ENCODE measurements around the gene SIGLEC7. TPM values are rescaled to one million over a fixed set of nuclear protein-coding genes. Genes with fewer than 3 reads are reported as not detected.
"Not testable (repeated sequence)": the region's sequence is repeated elsewhere in the genome, so short reads cannot be mapped to it uniquely, and the experiment has no call there.

Gene SIGLEC7
- total RNA-seq, 1 donor from 2014 or later = not detected

DNA sequence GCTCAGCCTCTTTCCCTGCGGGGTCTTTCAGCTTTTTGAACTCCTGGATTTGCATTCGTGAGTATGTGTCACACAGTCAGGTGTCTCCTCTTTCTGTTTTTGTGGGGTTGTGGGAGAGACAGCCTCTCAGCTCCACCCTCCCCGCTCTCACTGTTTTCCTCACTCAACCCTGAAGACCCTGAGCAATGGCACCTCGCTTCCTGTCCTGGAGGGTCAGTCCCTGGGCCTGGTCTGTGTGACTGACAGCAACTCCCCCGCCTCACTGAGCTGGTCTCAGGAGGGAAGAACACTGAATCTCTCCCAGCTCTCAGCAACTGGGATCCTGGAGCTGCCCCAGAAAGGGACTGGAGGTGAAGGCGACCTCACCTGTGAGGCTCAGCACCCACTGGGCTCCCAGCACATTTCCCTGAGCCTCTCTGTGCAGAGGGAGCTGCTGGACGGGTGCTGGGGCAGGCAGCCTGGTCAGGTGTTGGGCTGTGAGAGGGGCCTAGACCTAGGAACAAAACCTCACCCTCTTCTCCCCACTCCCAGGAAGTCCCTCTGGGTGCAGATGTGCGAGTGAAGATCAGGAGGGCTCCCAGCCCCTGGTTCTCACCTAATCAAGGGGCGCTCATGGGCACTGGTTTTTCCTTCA lies 4.2 kb upstream of the SIGLEC7 start:
- H3K27me3 Mint-ChIP-seq = peaks cover 17% of the 10 kb centered on the region
- no peak overlapping the region for H3K27ac Mint-ChIP-seq
- peaks cover 9% of the 10 kb centered on the region for H3K4me1 Mint-ChIP-seq
- no peaks in the 10 kb centered on the region for H3K36me3 Mint-ChIP-seq (ENCODE audit: low read depth)
- H3K4me3 Mint-ChIP-seq = no peak overlapping the region
- peaks cover 5% of the 10 kb centered on the region for H3K9me3 Mint-ChIP-seq
- no peak for DNase-seq
- intact Hi-C loops (cut with micrococcal nuclease) = no loop called here

DNA sequence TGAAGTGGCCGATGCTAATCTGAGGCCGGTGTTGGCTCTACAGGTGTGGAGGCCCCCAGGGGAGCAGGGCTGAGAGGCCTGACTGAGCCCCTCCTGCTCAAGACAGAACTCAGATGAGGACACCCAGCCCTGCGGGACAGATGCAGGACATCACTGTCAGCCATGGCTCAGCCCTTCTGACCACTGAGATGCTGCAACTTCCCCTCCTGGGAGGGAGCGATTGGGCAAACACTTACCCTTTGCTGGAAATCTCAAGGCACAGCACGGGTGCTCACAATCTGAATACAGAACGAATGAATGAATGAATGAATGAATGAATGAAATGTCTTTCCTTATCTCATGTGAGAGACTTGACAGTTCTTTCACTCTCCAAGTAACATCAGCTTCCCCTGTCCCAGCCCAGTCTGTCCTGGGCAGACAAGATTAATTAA lies 3.5 kb upstream of the SIGLEC7 start:
- Mint-ChIP-seq H3K36me3 (ENCODE audit: low read depth) (no peaks in the 10 kb centered on the region), H3K9me3 (peaks cover 5% of the 10 kb centered on the region), H3K27me3 (peaks cover 17% of the 10 kb centered on the region), H3K4me1 (peaks cover 9% of the 10 kb centered on the region), H3K27ac (no peak overlapping the region), H3K4me3 (no peak overlapping the region)
- no peak for DNase-seq
- intact Hi-C loops (cut with micrococcal nuclease) = no loop called here

DNA sequence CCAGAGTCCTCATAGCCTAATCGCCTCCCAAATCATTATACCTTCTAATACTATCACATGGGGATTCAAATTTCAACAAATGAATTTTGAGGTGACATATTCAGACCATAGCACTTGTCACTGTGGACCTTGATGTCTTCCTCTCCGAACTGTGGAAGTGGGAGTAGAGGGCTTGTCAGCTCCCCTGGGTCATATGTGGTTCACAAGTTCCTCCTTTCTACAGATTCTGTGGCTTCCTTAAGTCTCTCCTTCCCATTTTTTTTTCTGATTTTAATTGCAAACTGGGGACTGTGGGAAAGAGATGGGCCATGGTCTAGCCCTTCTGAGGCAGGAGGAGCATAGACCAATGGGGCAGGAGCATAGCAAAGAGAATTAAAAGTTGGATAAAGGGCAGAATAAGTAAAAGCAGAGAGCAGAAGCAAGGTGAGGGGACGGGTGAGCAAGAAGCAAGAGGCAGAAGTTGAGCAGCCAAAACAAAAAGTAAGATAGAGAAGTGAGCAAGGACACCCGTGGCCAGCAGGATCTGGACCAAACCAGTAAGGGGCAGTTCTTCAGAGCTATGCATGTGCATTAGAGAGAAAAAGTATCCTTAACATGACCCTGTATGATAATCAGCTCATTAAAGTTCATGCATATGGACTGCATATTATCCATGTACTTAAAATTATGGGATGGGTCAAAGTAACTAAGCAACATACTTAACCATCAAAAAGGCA lies 2.6 kb upstream of the SIGLEC7 start:
- Mint-ChIP-seq H3K27ac (no peak overlapping the region), H3K4me3 (no peak overlapping the region), H3K4me1 (peaks cover 9% of the 10 kb centered on the region), H3K27me3 (peaks cover 17% of the 10 kb centered on the region), H3K36me3 (ENCODE audit: low read depth) (no peaks in the 10 kb centered on the region), H3K9me3 (peaks cover 5% of the 10 kb centered on the region)
- intact Hi-C loops (cut with micrococcal nuclease) = no loop called here
- no peak for DNase-seq

DNA sequence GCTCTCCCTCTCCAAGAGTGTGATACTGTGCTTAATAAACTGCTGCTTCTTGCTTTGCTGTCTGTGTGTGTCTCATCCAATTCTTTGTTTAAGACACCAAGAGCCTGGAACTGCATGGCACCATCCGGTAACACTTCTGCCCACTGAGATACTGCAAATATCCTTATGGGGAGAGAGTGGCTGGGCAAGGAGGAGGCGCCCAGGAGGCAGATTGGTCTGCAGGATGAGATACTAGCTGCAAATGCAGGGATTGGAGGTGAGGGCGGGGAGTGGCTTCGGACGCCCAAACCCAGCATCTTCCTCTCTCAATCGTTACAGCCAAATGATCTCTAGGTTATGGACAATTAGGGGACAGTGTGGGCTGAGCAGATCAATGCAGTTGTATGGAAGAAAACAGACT lies 1.7 kb upstream of the SIGLEC7 start:
- no peaks in the 10 kb centered on the region for H3K9me3 Mint-ChIP-seq
- no peak for DNase-seq
- no peaks in the 10 kb centered on the region for H3K36me3 Mint-ChIP-seq (ENCODE audit: low read depth)
- intact Hi-C loops (cut with micrococcal nuclease) = no loop called here
- H3K4me3 Mint-ChIP-seq = no peak overlapping the region
- no peak overlapping the region for H3K27ac Mint-ChIP-seq
- peaks cover 9% of the 10 kb centered on the region for H3K4me1 Mint-ChIP-seq
- H3K27me3 Mint-ChIP-seq = peaks cover 17% of the 10 kb centered on the region

DNA sequence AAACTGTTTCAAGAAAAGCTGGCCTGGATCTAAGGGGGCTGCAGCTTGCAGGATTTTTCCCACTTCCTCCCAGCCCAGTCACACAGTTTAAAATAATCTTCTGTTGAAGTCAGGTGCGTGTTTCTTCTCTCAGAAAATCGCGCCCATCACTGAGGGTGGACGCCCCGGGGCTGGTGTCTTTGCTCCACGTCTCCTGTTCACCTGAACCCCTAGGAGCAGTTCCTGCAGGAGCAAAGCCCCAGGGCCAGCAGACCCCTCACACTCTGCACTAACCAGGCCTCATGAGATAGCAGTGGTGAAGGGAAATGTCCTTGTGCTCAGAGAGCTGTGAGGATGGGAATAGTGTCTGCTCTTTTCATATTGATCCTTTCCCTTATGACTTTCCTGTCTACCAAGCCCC lies 920 bp upstream of the SIGLEC7 start:
- Mint-ChIP-seq H3K9me3 (no peaks in the 10 kb centered on the region), H3K4me3 (no peak overlapping the region), H3K4me1 (peaks cover 9% of the 10 kb centered on the region), H3K27ac (no peak overlapping the region), H3K36me3 (ENCODE audit: low read depth) (no peaks in the 10 kb centered on the region), H3K27me3 (peaks cover 17% of the 10 kb centered on the region)
- intact Hi-C loops (cut with micrococcal nuclease) = no loop called here
- no peak for DNase-seq

DNA sequence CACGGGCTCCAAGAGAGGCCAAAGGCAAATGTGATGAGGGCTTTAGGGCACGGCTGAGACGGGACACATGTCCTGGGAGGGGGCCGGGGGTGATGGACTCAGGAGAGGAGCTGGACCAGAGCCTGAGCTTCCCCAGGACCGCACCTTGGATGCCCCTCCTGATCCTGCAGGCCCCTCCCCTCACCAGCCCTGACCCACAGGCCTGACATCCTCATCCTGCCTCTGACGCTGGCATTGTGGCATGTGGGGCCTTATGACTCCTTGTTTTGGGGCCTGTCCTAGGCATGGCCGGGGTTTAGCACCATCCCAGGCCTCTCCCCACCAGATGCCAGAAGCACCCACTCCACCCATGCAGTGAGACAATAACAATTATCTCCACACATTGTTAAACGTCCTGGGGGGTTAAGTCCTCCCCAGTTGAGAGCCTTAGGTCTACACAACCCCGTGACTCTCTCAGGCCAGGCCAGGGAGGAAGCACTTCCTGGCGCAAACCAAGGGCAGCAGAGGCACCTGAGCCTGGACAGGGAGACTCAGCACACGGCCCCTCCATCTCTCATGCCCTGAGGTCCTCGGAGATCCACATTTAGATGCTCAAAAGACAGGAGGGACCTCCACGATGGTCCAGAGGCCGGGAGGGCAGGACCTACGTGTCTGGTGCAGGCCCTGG lies 841 bp downstream of the SIGLEC7 start:
- H3K9me3 Mint-ChIP-seq; H3K4me1 Mint-ChIP-seq; H3K4me3 Mint-ChIP-seq; H3K36me3 Mint-ChIP-seq (ENCODE audit: low read depth); intact Hi-C loops (cut with micrococcal nuclease); H3K27ac Mint-ChIP-seq; DNase-seq: not testable (repeated sequence)
- H3K27me3 Mint-ChIP-seq = peaks cover 19% of the 10 kb centered on the region

DNA sequence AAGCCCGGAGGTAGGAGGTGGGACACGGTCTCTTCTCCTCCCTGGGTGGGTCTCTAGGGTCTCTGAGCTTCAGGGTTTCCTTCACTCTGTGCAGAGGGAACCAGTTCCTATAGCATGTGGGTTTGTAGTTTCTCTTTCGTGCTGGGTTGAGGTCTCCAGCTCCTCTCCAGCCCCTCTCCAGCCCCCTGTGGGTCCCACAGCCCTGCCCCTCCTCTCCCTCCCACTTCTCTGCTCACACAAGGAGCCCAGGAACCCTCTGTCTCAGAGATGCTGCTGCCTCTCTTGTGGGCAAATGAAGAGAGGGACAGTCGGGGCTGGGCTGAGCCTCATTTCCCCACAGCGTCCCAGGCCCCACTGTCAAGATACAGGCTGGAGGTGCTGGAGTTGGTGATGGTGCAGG lies 1.4 kb downstream of the SIGLEC7 start:
- no peaks in the 10 kb centered on the region for H3K9me3 Mint-ChIP-seq
- no peak overlapping the region for H3K4me3 Mint-ChIP-seq
- peaks cover 21% of the 10 kb centered on the region for H3K27me3 Mint-ChIP-seq
- no peak for DNase-seq
- H3K4me1 Mint-ChIP-seq = no peaks in the 10 kb centered on the region
- H3K27ac Mint-ChIP-seq = no peak overlapping the region
- H3K36me3 Mint-ChIP-seq (ENCODE audit: low read depth) = no peaks in the 10 kb centered on the region
- intact Hi-C loops (cut with micrococcal nuclease) = no loop called here

DNA sequence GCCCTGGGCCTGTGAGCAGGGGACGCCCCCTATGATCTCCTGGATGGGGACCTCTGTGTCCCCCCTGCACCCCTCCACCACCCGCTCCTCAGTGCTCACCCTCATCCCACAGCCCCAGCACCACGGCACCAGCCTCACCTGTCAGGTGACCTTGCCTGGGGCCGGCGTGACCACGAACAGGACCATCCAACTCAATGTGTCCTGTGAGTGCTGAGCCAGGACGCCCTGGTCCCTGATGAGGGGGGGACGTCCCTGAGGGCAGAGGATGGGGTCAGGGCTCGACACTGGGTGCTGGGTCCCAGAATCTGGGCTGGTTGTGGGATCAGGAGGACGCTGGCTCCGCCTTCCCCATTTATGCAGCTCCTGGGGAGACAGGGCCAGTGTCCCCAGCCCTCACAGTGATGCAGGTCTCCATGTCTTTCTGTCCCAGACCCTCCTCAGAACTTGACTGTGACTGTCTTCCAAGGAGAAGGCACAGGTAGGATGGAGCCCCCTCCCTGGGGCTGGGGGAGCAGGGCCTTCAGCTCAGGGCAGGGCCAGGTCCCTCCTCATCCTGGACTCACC lies 2.5 kb downstream of the SIGLEC7 start:
- H3K27ac Mint-ChIP-seq = no peak overlapping the region
- no peaks in the 10 kb centered on the region for H3K9me3 Mint-ChIP-seq
- intact Hi-C loops (cut with micrococcal nuclease) = no loop called here
- DNase-seq = no peak
- no peaks in the 10 kb centered on the region for H3K36me3 Mint-ChIP-seq (ENCODE audit: low read depth)
- peaks cover 28% of the 10 kb centered on the region for H3K27me3 Mint-ChIP-seq
- H3K4me1 Mint-ChIP-seq = no peaks in the 10 kb centered on the region
- no peak overlapping the region for H3K4me3 Mint-ChIP-seq

DNA sequence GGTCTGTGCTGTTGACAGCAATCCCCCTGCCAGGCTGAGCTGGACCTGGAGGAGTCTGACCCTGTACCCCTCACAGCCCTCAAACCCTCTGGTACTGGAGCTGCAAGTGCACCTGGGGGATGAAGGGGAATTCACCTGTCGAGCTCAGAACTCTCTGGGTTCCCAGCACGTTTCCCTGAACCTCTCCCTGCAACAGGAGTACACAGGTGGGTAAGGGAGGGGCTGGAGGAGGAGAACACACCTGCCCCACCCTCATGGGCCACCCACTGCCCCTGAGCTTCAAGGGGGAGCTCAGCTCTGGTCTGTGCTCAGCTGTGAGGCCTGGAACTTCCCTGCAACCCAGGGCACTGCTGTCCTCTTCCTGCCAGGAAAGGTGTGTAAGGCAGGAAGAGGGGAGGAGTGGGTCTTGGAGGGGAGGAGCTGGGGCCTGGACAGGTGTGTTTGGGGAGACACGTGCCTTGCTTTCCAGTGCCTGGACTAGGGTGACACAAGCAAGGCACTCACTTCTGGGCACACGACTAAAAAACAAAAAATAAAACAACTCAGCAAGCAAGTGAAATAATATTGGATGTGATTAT lies 3.9 kb downstream of the SIGLEC7 start:
- intact Hi-C loops (cut with micrococcal nuclease) = no loop called here

DNA sequence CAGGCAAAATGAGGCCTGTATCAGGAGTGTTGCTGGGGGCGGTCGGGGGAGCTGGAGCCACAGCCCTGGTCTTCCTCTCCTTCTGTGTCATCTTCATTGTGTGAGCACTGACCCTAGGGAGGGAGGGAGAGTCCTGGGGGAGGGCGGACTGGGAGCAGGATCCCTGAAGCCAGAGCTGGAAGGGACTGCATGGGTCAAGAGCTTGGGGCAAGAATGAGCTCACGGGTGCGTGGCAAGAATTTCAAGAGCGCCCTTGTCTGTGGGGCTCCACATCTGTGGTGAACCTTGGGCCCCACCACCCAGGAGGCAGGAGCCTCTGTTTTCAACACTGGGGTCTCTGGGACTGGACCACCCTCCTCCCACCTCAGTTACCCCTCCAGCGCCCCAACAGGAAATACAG lies 4.7 kb downstream of the SIGLEC7 start:
- no peaks in the 10 kb centered on the region for H3K36me3 Mint-ChIP-seq (ENCODE audit: low read depth)
- DNase-seq = no peak
- peaks cover 8% of the 10 kb centered on the region for H3K9me3 Mint-ChIP-seq
- peaks cover 26% of the 10 kb centered on the region for H3K27me3 Mint-ChIP-seq
- H3K4me3 Mint-ChIP-seq = no peak overlapping the region
- intact Hi-C loops (cut with micrococcal nuclease) = no loop called here
- no peak overlapping the region for H3K27ac Mint-ChIP-seq
- no peaks in the 10 kb centered on the region for H3K4me1 Mint-ChIP-seq

More for the DNA sequence above, 3.9 kb downstream of the SIGLEC7 start:
- no peak for DNase-seq
- Mint-ChIP-seq H3K36me3 (ENCODE audit: low read depth) (no peaks in the 10 kb centered on the region), H3K4me1 (no peaks in the 10 kb centered on the region), H3K4me3 (no peak overlapping the region), H3K27me3 (peaks cover 31% of the 10 kb centered on the region), H3K27ac (no peak overlapping the region), H3K9me3 (peaks cover 6% of the 10 kb centered on the region)

DNA sequence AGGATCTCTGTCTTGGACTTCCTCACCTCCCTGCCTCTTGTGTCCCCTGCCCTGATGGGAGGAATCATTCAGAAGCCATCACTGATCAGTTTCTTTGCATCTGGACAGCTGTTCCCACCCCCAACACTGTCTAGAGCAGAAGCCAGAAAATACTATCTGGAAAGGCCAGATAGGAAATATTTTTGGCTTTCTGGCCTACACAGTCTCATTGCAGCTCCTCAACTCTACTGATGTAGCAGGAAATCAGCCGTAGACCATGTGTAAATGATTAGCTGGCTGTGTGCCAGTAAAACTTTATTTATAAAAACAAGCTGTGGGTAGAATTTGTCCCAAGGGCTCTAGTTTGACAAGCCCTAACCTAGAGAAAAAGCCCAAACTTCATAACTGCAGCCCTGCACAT lies 5.6 kb downstream of the SIGLEC7 start:
- intact Hi-C loops (cut with micrococcal nuclease) = no loop called here
- Mint-ChIP-seq H3K27ac (no peak overlapping the region), H3K4me3 (no peak overlapping the region), H3K36me3 (ENCODE audit: low read depth) (no peaks in the 10 kb centered on the region), H3K27me3 (peaks cover 26% of the 10 kb centered on the region), H3K4me1 (no peaks in the 10 kb centered on the region), H3K9me3 (peaks cover 8% of the 10 kb centered on the region)
- no peak for DNase-seq

DNA sequence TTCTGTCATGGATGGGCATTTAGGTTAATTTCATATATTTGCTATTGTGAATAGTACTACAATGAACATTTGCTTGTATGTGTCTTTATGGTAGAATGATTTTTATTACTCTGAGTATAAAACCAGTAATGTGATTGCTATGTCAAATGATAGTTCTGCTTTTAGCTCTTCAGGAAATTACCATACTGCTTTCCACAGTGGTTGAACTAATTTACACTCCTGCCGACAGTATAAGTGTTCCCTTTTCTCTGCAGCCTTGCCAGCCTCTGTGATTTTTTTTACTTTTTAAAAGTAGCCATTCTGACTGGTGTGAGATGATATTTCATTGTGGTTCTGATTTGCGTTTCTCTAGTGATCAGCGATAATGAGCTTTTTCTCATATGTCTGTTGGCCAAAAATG lies 6.5 kb downstream of the SIGLEC7 start:
- Mint-ChIP-seq H3K4me1 (no peaks in the 10 kb centered on the region), H3K4me3 (no peak overlapping the region), H3K27me3 (peaks cover 28% of the 10 kb centered on the region), H3K27ac (no peak overlapping the region), H3K36me3 (ENCODE audit: low read depth) (no peaks in the 10 kb centered on the region), H3K9me3 (peaks cover 8% of the 10 kb centered on the region)
- intact Hi-C loops (cut with micrococcal nuclease) = no loop called here
- no peak for DNase-seq

DNA sequence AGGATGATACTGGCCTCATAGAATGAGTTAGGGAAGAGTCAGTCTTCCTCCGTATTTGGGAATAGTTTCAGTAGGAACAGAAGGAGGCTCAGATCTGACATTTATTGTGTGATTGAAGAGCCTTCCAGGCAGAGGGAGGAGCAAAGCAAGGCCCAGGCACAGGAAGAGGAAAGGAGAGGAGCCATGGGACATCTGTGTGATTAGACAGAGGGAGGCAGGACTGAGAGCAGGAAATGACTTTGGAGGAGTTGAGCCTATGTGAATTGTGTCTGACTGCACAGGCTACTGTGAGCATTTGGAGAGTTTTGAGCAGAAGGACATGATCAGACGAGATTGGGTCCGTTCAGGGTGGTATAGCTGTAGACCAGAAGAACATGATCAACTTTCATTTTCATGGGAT lies 8.5 kb downstream of the SIGLEC7 start:
- H3K9me3 Mint-ChIP-seq = peaks cover 8% of the 10 kb centered on the region
- H3K4me3 Mint-ChIP-seq = no peak overlapping the region
- H3K27ac Mint-ChIP-seq = no peak overlapping the region
- peaks cover 28% of the 10 kb centered on the region for H3K27me3 Mint-ChIP-seq
- DNase-seq = no peak
- intact Hi-C loops (cut with micrococcal nuclease) = no loop called here
- no peaks in the 10 kb centered on the region for H3K4me1 Mint-ChIP-seq
- H3K36me3 Mint-ChIP-seq (ENCODE audit: low read depth) = no peaks in the 10 kb centered on the region

DNA sequence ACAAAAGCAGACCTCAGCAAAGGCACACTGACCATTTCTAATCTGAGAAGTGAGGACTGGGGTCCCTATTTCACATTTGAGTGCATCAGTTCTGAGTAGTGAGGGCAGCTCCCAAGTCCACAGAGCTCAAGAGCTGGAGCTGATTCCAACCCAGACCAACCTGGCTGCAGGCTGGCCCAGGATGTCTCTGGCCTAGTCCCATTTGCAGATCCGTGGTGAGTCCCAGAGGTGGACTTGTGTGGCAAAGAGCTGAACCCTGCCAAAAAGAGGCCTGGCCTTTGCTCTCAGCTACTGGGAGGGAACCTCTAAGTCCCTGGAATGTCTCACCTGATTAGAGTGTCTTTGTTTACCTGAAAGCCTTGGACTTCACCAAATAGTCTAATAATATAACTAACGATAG lies 14.6 kb downstream of the SIGLEC7 start:
- peaks cover 10% of the 10 kb centered on the region for H3K4me1 Mint-ChIP-seq
- H3K36me3 Mint-ChIP-seq (ENCODE audit: low read depth) = no peaks in the 10 kb centered on the region
- no peak overlapping the region for H3K4me3 Mint-ChIP-seq
- H3K9me3 Mint-ChIP-seq = no peaks in the 10 kb centered on the region
- DNase-seq = no peak
- intact Hi-C loops (cut with micrococcal nuclease) = no loop called here
- H3K27me3 Mint-ChIP-seq = peaks cover 14% of the 10 kb centered on the region
- no peak overlapping the region for H3K27ac Mint-ChIP-seq

Data from activated CD4-positive, alpha-beta T cell treated with anti-CD3 and anti-CD28 coated beads, Interleukin-2, amount 10 ng/mL, durations not matched to agents 24 days and 14 days (primary cell).